ENCODE data around the gene PTCH1. TPM values are rescaled to one million over a fixed set of nuclear protein-coding genes. Genes with fewer than 3 reads are reported as not detected.

Gene PTCH1
- total RNA-seq, 1 experiment from 2014 or later, result 6.6 TPM

- BruUV-seq (replicated peaks), result no TSS peak
- CTCF ChIA-PET, result no interaction called here
- Histone ChIP-seq H3K4me1 (ENCODE audit: control insufficient read depth, insufficient read depth, low read length) (no peaks in the 10 kb centered on the region), H3K36me3 (ENCODE audit: control insufficient read depth, insufficient read depth, low read length) (no peaks in the 10 kb centered on the region), H3K4me3 (ENCODE audit: low read depth in 2 of 2, low read length in 2 of 2) (no peak overlapping the region), H3K9me3 (ENCODE audit: control insufficient read depth, insufficient read depth, low read depth, low read length) (no peaks in the 10 kb centered on the region), H3K27ac (ENCODE audit: low read length) (no peak overlapping the region), H3K27me3 (ENCODE audit: control insufficient read depth, insufficient read depth, low read length) (no peaks in the 10 kb centered on the region)
- in situ Hi-C loops (cut with HindIII; ENCODE audit: low pct_unique_long_range_greater_than_20kb, low sequenced_read_pairs), result no loop called here
- TF ChIP-seq CTCF (IDR thresholded peaks at IDR 0.05), result no peak
- no peak for TF ChIP-seq TCF7L2 (IDR thresholded peaks at IDR 0.05; ENCODE audit: low read depth, low read length)
- no peak for TF ChIP-seq REST (IDR thresholded peaks at IDR 0.05; ENCODE audit: insufficient read depth in 1 of 2, low read depth in 2 of 2, low read length in 1 of 2)
- TF ChIP-seq SIN3A (IDR thresholded peaks at IDR 0.05; ENCODE audit: borderline replicate concordance, insufficient read depth, low read depth, low read length), result no peak
- no peak for TF ChIP-seq POLR2AphosphoS5 (IDR thresholded peaks at IDR 0.05; ENCODE audit: low read depth, low read length)
- POLR2A ChIA-PET, result no interaction called here
- no peak for DNase-seq (ENCODE audit: low read depth, low spot score)
- intact Hi-C loops (cut with micrococcal nuclease; ENCODE audit: unreplicated experiment), result no loop called here
- no peak for ATAC-seq
Measured at GRCh38 chr9:95556521-95556920, 39.8 kb upstream of the PTCH1 start.

- POLR2A ChIA-PET, result no interaction called here
Measured at GRCh38 chr9:95552814-95553546, 36.2 kb upstream of the PTCH1 start.

More at GRCh38 chr9:95552814-95553546, 36.2 kb upstream of the PTCH1 start:
- Histone ChIP-seq H3K36me3 (ENCODE audit: control insufficient read depth, insufficient read depth, low read length) (no peaks in the 10 kb centered on the region), H3K9me3 (ENCODE audit: control insufficient read depth, insufficient read depth, low read depth, low read length) (no peaks in the 10 kb centered on the region), H3K27ac (ENCODE audit: low read length) (no peak overlapping the region), H3K27me3 (ENCODE audit: control insufficient read depth, insufficient read depth, low read length) (no peaks in the 10 kb centered on the region), H3K4me3 (ENCODE audit: low read depth in 2 of 2, low read length in 2 of 2) (no peak overlapping the region), H3K4me1 (ENCODE audit: control insufficient read depth, insufficient read depth, low read length) (no peaks in the 10 kb centered on the region)
- DNase-seq (ENCODE audit: low read depth, low spot score) (no peak), ATAC-seq (no peak)
- TF ChIP-seq POLR2AphosphoS5 (IDR thresholded peaks at IDR 0.05; ENCODE audit: low read depth, low read length) (no peak), TCF7L2 (IDR thresholded peaks at IDR 0.05; ENCODE audit: low read depth, low read length) (no peak), SIN3A (IDR thresholded peaks at IDR 0.05; ENCODE audit: borderline replicate concordance, insufficient read depth, low read depth, low read length) (no peak), REST (IDR thresholded peaks at IDR 0.05; ENCODE audit: insufficient read depth in 1 of 2, low read depth in 2 of 2, low read length in 1 of 2) (no peak), CTCF (IDR thresholded peaks at IDR 0.05) (no peak)
- in situ Hi-C loops (cut with HindIII; ENCODE audit: low pct_unique_long_range_greater_than_20kb, low sequenced_read_pairs) (no loop called here), intact Hi-C loops (cut with micrococcal nuclease; ENCODE audit: unreplicated experiment) (no loop called here)
- no TSS peak for BruUV-seq (replicated peaks)
- CTCF ChIA-PET, result no interaction called here

Data from Panc1 (cell line).